ENCODE data around the gene SYPL1. TPM values are rescaled to one million over a fixed set of nuclear protein-coding genes. Genes with fewer than 3 reads are reported as not detected.

SYPL1 gene
- total RNA-seq, 1 experiment from 2014 or later, result 98.3 TPM

- H3K27me3 ChIP-seq (ENCODE audit: control insufficient read depth, insufficient read depth, low read length), result no peaks in the 10 kb centered on the region
- CTCF ChIA-PET, result no interaction called here
- no peaks in the 10 kb centered on the region for H3K9me3 ChIP-seq (ENCODE audit: control insufficient read depth, insufficient read depth, low read depth, low read length)
- no peaks in the 10 kb centered on the region for H3K4me1 ChIP-seq (ENCODE audit: control insufficient read depth, insufficient read depth, low read length)
- in situ Hi-C loops (cut with HindIII; ENCODE audit: low pct_unique_long_range_greater_than_20kb, low sequenced_read_pairs) (no loop called here), intact Hi-C loops (cut with micrococcal nuclease; ENCODE audit: unreplicated experiment) (no loop called here)
- H3K27ac ChIP-seq (ENCODE audit: low read length), result no peak overlapping the region
- peaks cover 42% of the 10 kb centered on the region for H3K36me3 ChIP-seq (ENCODE audit: control insufficient read depth, insufficient read depth, low read length)
- ATAC-seq, result no peak
- no peak for TF ChIP-seq REST (IDR thresholded peaks at IDR 0.05; ENCODE audit: insufficient read depth in 1 of 2, low read depth in 2 of 2, low read length in 1 of 2)
- no peak for TF ChIP-seq SIN3A (IDR thresholded peaks at IDR 0.05; ENCODE audit: borderline replicate concordance, insufficient read depth, low read depth, low read length)
- no peak for TF ChIP-seq TCF7L2 (IDR thresholded peaks at IDR 0.05; ENCODE audit: low read depth, low read length)
- no peak for TF ChIP-seq POLR2AphosphoS5 (IDR thresholded peaks at IDR 0.05; ENCODE audit: low read depth, low read length)
- TF ChIP-seq CTCF (IDR thresholded peaks at IDR 0.05), result no peak
- no TSS peak for BruUV-seq (replicated peaks)
- DNase-seq (ENCODE audit: low read depth, low spot score), result no peak
- POLR2A ChIA-PET, result no interaction called here
- no peak overlapping the region for H3K4me3 ChIP-seq (ENCODE audit: low read depth in 2 of 2, low read length in 2 of 2)
Observed at GRCh38 chr7:106092204-106092603, 19.9 kb downstream of the SYPL1 start.

GRCh38 chr7:106089647-106090046 is 22.5 kb downstream of the SYPL1 start:
- ATAC-seq (no peak), DNase-seq (ENCODE audit: low read depth, low spot score) (no peak)
- H3K9me3 ChIP-seq (ENCODE audit: control insufficient read depth, insufficient read depth, low read depth, low read length), result no peaks in the 10 kb centered on the region
- in situ Hi-C loops (cut with HindIII; ENCODE audit: low pct_unique_long_range_greater_than_20kb, low sequenced_read_pairs) (no loop called here), intact Hi-C loops (cut with micrococcal nuclease; ENCODE audit: unreplicated experiment) (no loop called here)
- no peaks in the 10 kb centered on the region for H3K27me3 ChIP-seq (ENCODE audit: control insufficient read depth, insufficient read depth, low read length)
- H3K4me3 ChIP-seq (ENCODE audit: low read depth in 2 of 2, low read length in 2 of 2), result no peak overlapping the region
- TF ChIP-seq CTCF (IDR thresholded peaks at IDR 0.05), result no peak
- TF ChIP-seq POLR2AphosphoS5 (IDR thresholded peaks at IDR 0.05; ENCODE audit: low read depth, low read length), result no peak
- TF ChIP-seq REST (IDR thresholded peaks at IDR 0.05; ENCODE audit: insufficient read depth in 1 of 2, low read depth in 2 of 2, low read length in 1 of 2), result no peak
- no peak for TF ChIP-seq TCF7L2 (IDR thresholded peaks at IDR 0.05; ENCODE audit: low read depth, low read length)
- no peak for TF ChIP-seq SIN3A (IDR thresholded peaks at IDR 0.05; ENCODE audit: borderline replicate concordance, insufficient read depth, low read depth, low read length)
- POLR2A ChIA-PET, result no interaction called here
- no peaks in the 10 kb centered on the region for H3K4me1 ChIP-seq (ENCODE audit: control insufficient read depth, insufficient read depth, low read length)
- CTCF ChIA-PET, result no interaction called here
- peaks cover 32% of the 10 kb centered on the region for H3K36me3 ChIP-seq (ENCODE audit: control insufficient read depth, insufficient read depth, low read length)
- H3K27ac ChIP-seq (ENCODE audit: low read length), result no peak overlapping the region
- no TSS peak for BruUV-seq (replicated peaks)

Data from Panc1 (cell line).